GM12873 (cell line): ENCODE results near the gene PDYN.

Experiments used
- CTCF ChIP-seq: IDR thresholded peaks from 2 replicates; pipeline ENCODE4 v1.5.1; 2012; ENCODE audit warnings: low read depth, mild to moderate bottlenecking, moderate library complexity, low read length, control low read depth; ENCODE audit not compliant: insufficient read depth; ENCODE audit errors: missing control alignments

Gene PDYN

GRCh38 chr20:1973601-1974440, 20.0 kb downstream of the PDYN start:
- no peak for TF ChIP-seq CTCF

- no peak for TF ChIP-seq CTCF
Measured at GRCh38 chr20:1971893-1972586, 21.8 kb downstream of the PDYN start.

- no peak for TF ChIP-seq CTCF
Measured at GRCh38 chr20:1968964-1969363, 24.9 kb downstream of the PDYN start.

GRCh38 chr20:1965520-1966351, 28.1 kb downstream of the PDYN start:
- TF ChIP-seq CTCF = peak; percentile 87

- peak; percentile 44 for TF ChIP-seq CTCF
Measured at GRCh38 chr20:1964659-1965405, 29.0 kb downstream of the PDYN start.

GRCh38 chr20:1964061-1964460, 29.8 kb downstream of the PDYN start:
- TF ChIP-seq CTCF = no peak
